PC-9 (cell line): ENCODE data around the gene NRK. TPM values are rescaled to one million over a fixed set of nuclear protein-coding genes. Genes with fewer than 3 reads are reported as not detected.

Experiments
- BruUV-seq: library from RNA; stranded (reverse); fragments of 400-500 nt; replicated peaks from 2 replicates; lab custom pipeline; 2021; lab: Mats Ljungman, UMichigan
- CTCF ChIA-PET: fragments of 300-600 bp; sonication (Branson Sonifier 250); formaldehyde crosslinking; loops from one replicate; lab custom pipeline; 2022; ENCODE audit warnings: antibody characterized with exemption; lab: Charles Lee
- POLR2A ChIA-PET: fragments of 300-600 bp; sonication (Branson Sonifier 250); formaldehyde crosslinking; loops from one replicate; lab custom pipeline; 2022; ENCODE audit warnings: antibody characterized with exemption; ENCODE audit not compliant: unreplicated experiment; lab: Charles Lee
- DNase-seq, 2 experiments: peaks; one replicate each; pipeline versions ENCODE4 v3.0.0 to v3.0.0-alpha.2; 2015 to 2022; ENCODE audit warnings: mixed read lengths in 1 of 2
- H2AFZ ChIP-seq: fragments of 200-600 bp; sonication (generic); 2 replicates; pipeline ENCODE4 v1.8.1; 2017; ENCODE audit warnings: antibody characterized with exemption
- H3F3A ChIP-seq: fragments of 200-600 bp; sonication (generic); 2 replicates; pipeline ENCODE4 v1.8.1; 2017; ENCODE audit warnings: antibody characterized with exemption, mild to moderate bottlenecking, low read depth; ENCODE audit not compliant: insufficient read depth
- H3K27ac ChIP-seq: fragments of 200-600 bp; sonication (generic); 2 replicates; pipeline ENCODE4 v1.6.1; 2016; ENCODE audit warnings: mixed run types
- H3K27me3 ChIP-seq: fragments of 200-600 bp; sonication (generic); 2 replicates; pipeline ENCODE4 v1.6.1; 2016; ENCODE audit warnings: low read depth, mixed run types; ENCODE audit not compliant: insufficient read depth
- H3K36me3 ChIP-seq: fragments of 200-600 bp; sonication (generic); 2 replicates; pipeline ENCODE4 v1.6.1; 2016; ENCODE audit warnings: low read depth, mixed run types
- H3K4me1 ChIP-seq: fragments of 200-600 bp; sonication (generic); replicated peaks from 2 replicates; pipeline ENCODE4 v1.6.1; 2016; ENCODE audit warnings: mixed run types; ENCODE audit not compliant: insufficient read depth
- H3K4me2 ChIP-seq: fragments of 200-600 bp; sonication (generic); 2 replicates; pipeline ENCODE4 v1.6.1; 2017; ENCODE audit warnings: mixed run types
- H3K4me3 ChIP-seq: fragments of 200-600 bp; sonication (generic); 2 replicates; pipeline ENCODE4 v1.6.1; 2016; ENCODE audit warnings: mixed run types
- H3K79me2 ChIP-seq: fragments of 200-600 bp; sonication (generic); 2 replicates; pipeline ENCODE4 v1.6.1; 2017; ENCODE audit warnings: low read depth, mixed run types
- H3K9me2 ChIP-seq: fragments of 200-600 bp; sonication (generic); 2 replicates; pipeline ENCODE4 v1.8.1; 2017; ENCODE audit warnings: mild to moderate bottlenecking; ENCODE audit not compliant: insufficient read depth
- H3K9me3 ChIP-seq: fragments of 200-600 bp; sonication (generic); 2 replicates; pipeline ENCODE4 v1.8.1; 2016; ENCODE audit warnings: low read depth; ENCODE audit not compliant: insufficient read depth
- H4K20me1 ChIP-seq: fragments of 200-600 bp; sonication (generic); 2 replicates; pipeline ENCODE4 v1.8.1; 2017; ENCODE audit not compliant: insufficient read depth
- CTCF ChIP-seq: fragments of 200-600 bp; sonication (generic); conservative IDR thresholded peaks from 2 replicates; pipeline ENCODE4 v1.6.1; 2017; ENCODE audit warnings: mixed run types, antibody characterized with exemption, mild to moderate bottlenecking, moderate library complexity
- EZH2 ChIP-seq: fragments of 200-600 bp; sonication (generic); IDR thresholded peaks from 2 replicates; pipeline ENCODE4 v1.8.0; 2017; ENCODE audit warnings: antibody characterized with exemption, low read depth
- intact Hi-C: fragments of 100-400 bp; cut with micrococcal nuclease; formaldehyde crosslinking; loops from one replicate; pipeline ENCODE4 v1.10.0; 2022; ENCODE audit not compliant: unreplicated experiment
- total RNA-seq: library from RNA; stranded (reverse); gene quantifications from 2 replicates; pipeline ENCODE4 v1.2.3, GENCODE V29; 2021

Gene NRK
- total RNA-seq, 1 experiment from 2014 or later, result 0.24 TPM

GRCh38 chrX:106005684-106006083 is 183.3 kb downstream of the NRK start:
- Histone ChIP-seq H3K27ac (no peak overlapping the region), H3K4me3 (no peak overlapping the region), H3K27me3 (no peaks in the 10 kb centered on the region), H3K4me2 (no peak overlapping the region), H3K9me2 (no peaks in the 10 kb centered on the region), H3K9me3 (no peaks in the 10 kb centered on the region), H4K20me1 (no peaks in the 10 kb centered on the region), H3F3A (no peaks in the 10 kb centered on the region), H2AFZ (no peak overlapping the region), H3K4me1 (no peaks in the 10 kb centered on the region), H3K79me2 (no peaks in the 10 kb centered on the region), H3K36me3 (no peaks in the 10 kb centered on the region)
- TF ChIP-seq CTCF (no peak), EZH2 (no peak)
- CTCF ChIA-PET, result no interaction called here
- intact Hi-C loops, result no loop called here
- POLR2A ChIA-PET, result no interaction called here
- DNase-seq, result no peak
- no TSS peak for BruUV-seq

- Histone ChIP-seq H2AFZ (no peak overlapping the region), H3K4me1 (no peaks in the 10 kb centered on the region), H4K20me1 (no peaks in the 10 kb centered on the region), H3K27me3 (no peaks in the 10 kb centered on the region), H3F3A (no peaks in the 10 kb centered on the region), H3K4me2 (no peak overlapping the region), H3K9me2 (no peaks in the 10 kb centered on the region), H3K27ac (no peak overlapping the region), H3K79me2 (no peaks in the 10 kb centered on the region), H3K36me3 (no peaks in the 10 kb centered on the region), H3K4me3 (no peak overlapping the region), H3K9me3 (no peaks in the 10 kb centered on the region)
- no peak for DNase-seq
- BruUV-seq, result no TSS peak
- POLR2A ChIA-PET, result no interaction called here
- no peak for TF ChIP-seq EZH2
- TF ChIP-seq CTCF, result no peak
- CTCF ChIA-PET, result no interaction called here
- intact Hi-C loops, result no loop called here
Observed at GRCh38 chrX:106007815-106008214, 185.5 kb downstream of the NRK start.

Other genes with a start within 250 kb of the NRK start
- gene SERPINA7, start 216.2 kb downstream of the NRK start, total RNA-seq, result not detected in 2 replicates